Memory B cell (primary cell): ENCODE results near the gene FBXL16.

Source experiments
- ATAC-seq: fragments of 150-1000 bp; cut with Tn5 transposase; 2 replicates; pipeline ENCODE4 v1.10.0; 2021; ENCODE audit warnings: low read depth, mild to moderate bottlenecking, moderate library complexity
- DNase-seq, 2 donors: peaks; one replicate each; pipeline ENCODE4 v3.0.0; 2022; ENCODE audit warnings: low spot score in 2 of 2
- H3K27ac Mint-ChIP-seq: one replicate; pipeline ENCODE4 v1.8.0; 2022; ENCODE audit warnings: mild to moderate bottlenecking, moderate library complexity, mixed read lengths
- H3K27me3 Mint-ChIP-seq: one replicate; pipeline ENCODE4 v1.8.0; 2022; ENCODE audit warnings: mixed read lengths
- H3K36me3 Mint-ChIP-seq: one replicate; pipeline ENCODE4 v1.8.0; 2022; ENCODE audit warnings: mild to moderate bottlenecking, mixed read lengths
- H3K4me1 Mint-ChIP-seq: one replicate; pipeline ENCODE4 v1.8.0; 2022; ENCODE audit warnings: mixed read lengths
- H3K4me3 Mint-ChIP-seq: one replicate; pipeline ENCODE4 v1.8.0; 2022; ENCODE audit warnings: mild to moderate bottlenecking, moderate library complexity, mixed read lengths
- H3K9me3 Mint-ChIP-seq: one replicate; pipeline ENCODE4 v1.8.0; 2022; ENCODE audit warnings: mixed read lengths

FBXL16 gene

GRCh38 chr16:660132-660458 is 45.5 kb downstream of the FBXL16 start:
- Mint-ChIP-seq H3K36me3 (no peaks in the 10 kb centered on the region), H3K4me1 (peaks cover 6% of the 10 kb centered on the region), H3K27ac (no peak overlapping the region), H3K4me3 (no peak overlapping the region), H3K9me3 (no peaks in the 10 kb centered on the region), H3K27me3 (no peaks in the 10 kb centered on the region)
- DNase-seq (no peak), ATAC-seq (peak; percentile 2)

GRCh38 chr16:659618-660017 is 46.0 kb downstream of the FBXL16 start:
- Mint-ChIP-seq H3K27ac (no peak overlapping the region), H3K4me3 (no peak overlapping the region), H3K36me3 (no peaks in the 10 kb centered on the region), H3K27me3 (no peaks in the 10 kb centered on the region), H3K9me3 (no peaks in the 10 kb centered on the region), H3K4me1 (peaks cover 6% of the 10 kb centered on the region)
- DNase-seq (no peak), ATAC-seq (no peak)

GRCh38 chr16:658679-659571 is 46.7 kb downstream of the FBXL16 start:
- Mint-ChIP-seq H3K9me3 (no peaks in the 10 kb centered on the region), H3K36me3 (no peaks in the 10 kb centered on the region), H3K27ac (no peak overlapping the region), H3K27me3 (no peaks in the 10 kb centered on the region), H3K4me1 (peaks cover 6% of the 10 kb centered on the region), H3K4me3 (no peak overlapping the region)
- DNase-seq = no peak
- no peak for ATAC-seq

GRCh38 chr16:657487-657886 is 48.1 kb downstream of the FBXL16 start:
- Mint-ChIP-seq H3K27me3 (no peaks in the 10 kb centered on the region), H3K36me3 (no peaks in the 10 kb centered on the region)
- ATAC-seq = no peak

GRCh38 chr16:654034-654433 is 51.6 kb downstream of the FBXL16 start:
- Mint-ChIP-seq H3K27ac (no peak overlapping the region), H3K9me3 (no peaks in the 10 kb centered on the region), H3K4me3 (no peak overlapping the region), H3K27me3 (no peaks in the 10 kb centered on the region), H3K36me3 (no peaks in the 10 kb centered on the region), H3K4me1 (no peaks in the 10 kb centered on the region)
- DNase-seq (no peak), ATAC-seq (no peak)

More at GRCh38 chr16:657487-657886, 48.1 kb downstream of the FBXL16 start:
- DNase-seq = no peak
- no peaks in the 10 kb centered on the region for H3K9me3 Mint-ChIP-seq
- no peak overlapping the region for H3K27ac Mint-ChIP-seq
- peaks cover 6% of the 10 kb centered on the region for H3K4me1 Mint-ChIP-seq
- no peak overlapping the region for H3K4me3 Mint-ChIP-seq

- DNase-seq (no peak), ATAC-seq (no peak)
- H3K4me3 Mint-ChIP-seq = no peak overlapping the region
- H3K4me1 Mint-ChIP-seq = peaks cover 6% of the 10 kb centered on the region
- H3K9me3 Mint-ChIP-seq = no peaks in the 10 kb centered on the region
- no peaks in the 10 kb centered on the region for H3K27me3 Mint-ChIP-seq
- no peak overlapping the region for H3K27ac Mint-ChIP-seq
- H3K36me3 Mint-ChIP-seq = no peaks in the 10 kb centered on the region
Observed at GRCh38 chr16:652454-653305, 52.9 kb downstream of the FBXL16 start.

GRCh38 chr16:651844-652243 is 53.8 kb downstream of the FBXL16 start:
- no peak for DNase-seq
- H3K9me3 Mint-ChIP-seq = no peaks in the 10 kb centered on the region
- no peak overlapping the region for H3K27ac Mint-ChIP-seq
- ATAC-seq = no peak
- peaks cover 10% of the 10 kb centered on the region for H3K4me1 Mint-ChIP-seq
- no peak overlapping the region for H3K4me3 Mint-ChIP-seq
- H3K27me3 Mint-ChIP-seq = no peaks in the 10 kb centered on the region
- H3K36me3 Mint-ChIP-seq = no peaks in the 10 kb centered on the region

GRCh38 chr16:649631-650030 is 56.0 kb downstream of the FBXL16 start:
- Mint-ChIP-seq H3K4me3 (peak overlapping the region; percentile 78), H3K9me3 (no peaks in the 10 kb centered on the region), H3K27ac (no peak overlapping the region), H3K4me1 (peaks cover 16% of the 10 kb centered on the region), H3K27me3 (no peaks in the 10 kb centered on the region), H3K36me3 (no peaks in the 10 kb centered on the region)
- DNase-seq (no peak), ATAC-seq (no peak)

GRCh38 chr16:648781-649589 is 56.6 kb downstream of the FBXL16 start, which contains the start of gene WDR90:
Gene WDR90 (plus strand): TSS chr16:649365. CDS start chr16:649417, 52 bp downstream.
- Mint-ChIP-seq H3K9me3 (no peaks in the 10 kb centered on the region), H3K27me3 (no peaks in the 10 kb centered on the region), H3K27ac (peak within 1 kb of the TSS; percentile 77), H3K4me1 (peaks cover 22% of the 10 kb centered on the region), H3K36me3 (no peaks in the 10 kb centered on the region), H3K4me3 (peak within 1 kb of the TSS; percentile 82)
- ATAC-seq = peak; percentile 98
- DNase-seq = peak; percentile 88

- Mint-ChIP-seq H3K27ac (peak overlapping the region; percentile 77), H3K36me3 (no peaks in the 10 kb centered on the region), H3K27me3 (no peaks in the 10 kb centered on the region), H3K4me3 (peak overlapping the region; percentile 82), H3K9me3 (no peaks in the 10 kb centered on the region), H3K4me1 (peaks cover 23% of the 10 kb centered on the region)
- DNase-seq (no peak), ATAC-seq (peak; percentile 18)
Observed at GRCh38 chr16:648071-648780, 57.4 kb downstream of the FBXL16 start.

GRCh38 chr16:647173-647902 is 58.3 kb downstream of the FBXL16 start:
- Mint-ChIP-seq H3K36me3 (no peaks in the 10 kb centered on the region), H3K27ac (no peak overlapping the region), H3K4me1 (peaks cover 26% of the 10 kb centered on the region), H3K27me3 (no peaks in the 10 kb centered on the region), H3K9me3 (no peaks in the 10 kb centered on the region), H3K4me3 (no peak overlapping the region)
- no peak for DNase-seq
- ATAC-seq = no peak

GRCh38 chr16:646679-647172 is 58.9 kb downstream of the FBXL16 start:
- Mint-ChIP-seq H3K36me3 (no peaks in the 10 kb centered on the region), H3K4me3 (no peak overlapping the region), H3K9me3 (no peaks in the 10 kb centered on the region), H3K4me1 (peaks cover 26% of the 10 kb centered on the region), H3K27me3 (no peaks in the 10 kb centered on the region), H3K27ac (no peak overlapping the region)
- ATAC-seq = no peak
- DNase-seq = no peak
